NCI-H1092 (cell line): ENCODE measurements around the gene STT3B.

ENCODE experiments used
- DNase-seq: peaks from one replicate; lab custom pipeline; 2025; lab: John Stamatoyannopoulos, UW

Gene STT3B

DNA sequence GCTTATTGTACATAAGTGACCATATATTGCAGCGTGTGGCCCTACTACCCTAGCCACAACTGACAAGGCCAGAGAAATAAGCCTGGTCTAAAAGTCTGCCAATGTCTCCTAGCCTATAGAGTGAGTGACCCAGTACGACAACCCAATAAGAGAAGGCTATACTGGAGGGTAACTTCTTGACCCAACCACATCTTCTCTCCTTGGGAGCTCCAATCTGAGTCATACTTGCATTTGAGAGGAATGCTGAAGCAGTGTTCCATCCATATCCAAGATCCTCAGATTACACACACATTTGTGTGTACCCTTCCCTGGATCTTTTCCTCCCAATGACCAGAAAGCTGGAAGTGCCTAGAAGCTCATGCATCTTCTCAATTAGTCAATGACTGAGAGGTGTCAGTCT, 11.3 kb upstream of the STT3B start:
- DNase-seq: no peak

- DNase-seq: no peak
Measured at GRCh38 chr3:31522152-31522551, 10.6 kb upstream of the STT3B start.

- DNase-seq: no peak
Measured at GRCh38 chr3:31523543-31523942, 9.2 kb upstream of the STT3B start.

GRCh38 chr3:31525532-31525931, 7.2 kb upstream of the STT3B start:
- DNase-seq: no peak

DNA sequence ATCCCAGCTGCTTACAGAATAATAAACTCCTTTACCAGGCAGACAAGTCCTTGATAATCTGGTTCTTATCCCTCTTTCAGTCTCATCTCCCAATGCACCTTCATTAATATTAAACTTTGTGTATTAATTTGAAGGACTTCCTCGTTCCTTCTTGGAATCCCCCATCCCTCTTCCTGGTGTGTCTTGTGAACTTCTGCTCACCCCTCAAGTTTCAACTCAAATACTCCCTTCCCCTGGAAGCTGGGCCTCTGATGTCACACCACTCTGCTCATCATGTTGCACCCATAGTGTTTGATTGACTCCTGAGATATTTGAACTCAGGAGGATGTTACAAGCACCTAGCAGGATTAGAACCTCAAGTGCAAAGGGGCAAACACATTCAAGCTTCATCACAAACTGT, 3.3 kb upstream of the STT3B start:
- no peak for DNase-seq

DNA sequence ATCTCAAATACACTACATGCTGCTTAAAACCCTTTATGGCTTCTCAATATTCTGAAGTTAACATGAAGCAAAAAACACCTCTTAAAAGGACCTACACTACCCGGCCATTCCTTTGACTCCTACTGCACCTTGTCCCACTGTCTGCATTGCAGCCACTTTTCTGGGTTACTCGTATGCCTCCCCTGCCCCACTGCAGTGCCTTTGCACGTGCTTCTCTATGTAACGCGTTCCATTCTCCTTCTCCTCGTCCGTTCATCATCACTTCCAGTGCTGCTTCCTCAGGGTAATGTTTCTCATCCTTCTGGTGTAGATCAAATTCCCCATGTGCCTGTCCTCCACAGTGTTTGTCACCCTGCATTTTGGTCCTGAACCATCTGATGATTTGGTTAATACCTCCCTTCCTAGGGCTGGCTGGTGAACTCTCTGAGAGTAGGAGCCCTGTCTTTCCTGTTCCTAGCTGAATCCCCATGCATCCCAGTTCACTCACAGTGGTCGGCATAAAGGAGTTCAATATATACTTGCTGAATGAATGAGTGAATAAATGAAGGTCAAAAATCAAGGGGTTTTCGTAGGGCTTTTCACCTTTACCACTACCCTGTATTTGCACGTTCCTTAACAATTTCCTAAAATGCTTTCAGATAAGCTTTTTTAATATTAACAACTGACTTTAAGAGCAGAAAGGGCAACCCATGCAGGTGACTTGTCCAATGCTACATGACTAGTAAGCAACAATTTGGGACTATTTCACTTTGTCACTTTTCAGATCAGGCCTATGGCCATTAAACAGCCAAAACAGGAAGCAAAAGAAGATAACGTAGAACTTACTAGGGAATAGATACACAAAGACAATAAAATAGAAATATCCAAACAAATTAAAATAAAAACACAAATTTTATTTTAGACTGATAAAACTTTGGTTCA, 2.4 kb upstream of the STT3B start:
- no peak for DNase-seq

DNA sequence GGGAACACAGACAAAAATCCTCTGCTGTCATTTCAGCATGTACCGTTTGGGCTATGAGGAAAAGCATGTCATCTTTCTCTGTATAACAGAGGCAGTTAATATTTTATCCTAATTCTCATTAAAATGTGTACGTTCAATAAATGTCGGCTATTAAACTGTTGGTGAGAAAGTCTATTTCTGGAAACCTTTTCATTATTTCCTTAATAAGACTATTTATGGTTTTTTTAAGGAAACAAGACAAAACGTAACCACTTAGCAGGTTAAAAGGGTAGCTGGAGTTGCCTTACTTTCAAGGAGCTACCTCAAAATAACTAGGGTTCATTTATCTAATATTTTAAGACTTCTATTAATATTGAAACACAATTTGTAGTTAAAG, 1.8 kb upstream of the STT3B start:
- no peak for DNase-seq

- DNase-seq: no peak
Measured at GRCh38 chr3:31531452-31531991, 1.2 kb upstream of the STT3B start.

GRCh38 chr3:31531992-31532586, 636 bp upstream of the STT3B start:
- peak; percentile 96 for DNase-seq

DNA sequence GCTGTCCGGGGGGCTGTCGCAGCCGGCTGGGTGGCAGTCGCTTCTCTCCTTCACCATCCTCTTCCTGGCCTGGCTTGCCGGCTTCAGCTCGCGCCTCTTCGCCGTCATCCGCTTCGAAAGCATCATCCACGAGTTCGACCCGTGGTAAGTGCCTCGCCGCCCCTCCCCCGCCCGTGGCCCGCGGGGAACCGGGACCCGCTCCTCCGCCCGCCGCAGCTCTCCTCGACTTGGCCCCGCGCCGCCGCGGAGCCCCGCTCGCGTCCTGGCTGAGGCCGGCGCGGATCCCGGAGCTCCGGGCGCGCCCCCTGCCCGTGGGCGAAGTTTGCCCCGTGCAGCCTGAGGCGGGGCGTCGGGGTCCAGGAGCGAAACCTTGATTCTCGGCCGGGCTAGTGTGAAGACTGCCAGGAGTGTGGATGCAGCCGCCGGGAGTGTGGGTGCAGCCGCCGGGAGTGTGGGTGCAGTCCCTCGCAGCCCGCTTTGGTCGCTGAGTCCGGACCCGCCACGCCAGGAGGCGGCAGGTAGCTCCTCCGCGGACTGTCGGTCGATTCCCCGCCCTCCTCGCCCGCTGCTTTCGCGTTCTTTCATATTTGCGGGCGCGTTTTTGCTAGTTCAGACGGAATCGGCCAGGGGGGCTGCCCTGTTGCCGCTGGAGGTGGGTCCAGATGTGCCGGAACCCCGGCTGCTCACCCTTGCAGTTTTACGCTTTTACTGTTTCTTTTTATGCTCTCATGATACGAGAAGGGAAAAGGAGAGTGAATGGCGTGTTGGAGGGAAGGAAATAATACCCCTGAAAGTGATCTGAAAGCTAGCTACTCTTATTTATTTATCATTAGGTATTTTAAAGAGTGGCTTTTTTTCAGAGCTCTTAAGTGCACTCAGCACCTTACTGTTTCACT, 692 bp downstream of the STT3B start:
- peak; percentile 17 for DNase-seq

DNA sequence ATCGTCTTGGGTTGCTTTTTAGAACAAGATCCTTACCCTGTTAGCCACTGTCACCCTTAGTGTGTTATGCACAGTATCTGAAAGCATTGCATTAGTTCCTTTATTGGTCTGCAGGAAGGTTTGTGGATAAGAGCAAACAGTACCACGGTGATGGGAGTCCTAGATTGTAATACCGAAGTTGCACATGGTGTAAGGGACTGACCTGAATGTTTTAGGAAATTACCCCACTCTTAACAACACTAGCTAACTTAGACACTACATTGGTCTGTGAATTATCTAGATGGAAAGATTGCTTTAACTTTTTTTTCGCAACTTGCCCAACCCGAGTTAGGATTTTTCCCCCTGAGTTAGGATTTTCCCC, 1.3 kb downstream of the STT3B start:
- DNase-seq: no peak

DNA sequence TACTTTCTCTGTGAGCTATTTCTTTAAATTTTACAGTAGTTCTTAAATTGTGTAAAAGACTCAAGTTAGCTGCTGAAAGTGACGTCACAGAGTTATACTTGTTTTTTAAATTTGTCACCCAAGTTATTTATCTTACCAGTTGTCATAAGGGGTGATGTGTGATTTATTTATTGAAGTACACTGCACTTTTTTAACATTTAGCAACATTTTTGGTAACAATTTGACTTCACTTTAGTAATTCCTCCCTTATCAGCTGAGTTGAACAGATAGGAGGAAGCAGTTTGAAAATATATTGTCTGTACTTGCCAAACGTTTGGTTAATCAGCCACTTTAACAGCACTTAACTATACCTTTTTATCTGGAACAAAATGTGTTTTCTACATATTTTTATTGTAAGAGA, 3.8 kb downstream of the STT3B start:
- DNase-seq: no peak

GRCh38 chr3:31538801-31539200, 6.1 kb downstream of the STT3B start:
- no peak for DNase-seq

DNA sequence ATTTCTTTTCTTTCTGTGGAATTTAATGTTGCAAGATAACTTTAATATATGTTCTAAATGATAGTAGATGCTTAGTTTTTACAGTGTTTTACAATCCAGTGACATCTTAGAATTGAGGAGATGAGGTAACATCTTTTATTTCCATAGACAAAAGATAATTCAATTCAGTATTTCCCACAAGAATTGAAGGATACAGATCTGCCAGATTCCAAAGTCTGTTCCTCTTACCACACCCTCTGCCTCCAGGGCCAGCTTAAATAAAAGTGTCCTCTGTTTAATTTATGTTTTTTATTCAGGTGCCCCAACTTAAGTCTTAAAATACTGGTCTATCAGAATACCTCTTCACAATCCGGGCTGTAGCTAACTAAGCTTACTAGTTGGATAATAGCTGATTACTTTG, 6.5 kb downstream of the STT3B start:
- no peak for DNase-seq

DNA sequence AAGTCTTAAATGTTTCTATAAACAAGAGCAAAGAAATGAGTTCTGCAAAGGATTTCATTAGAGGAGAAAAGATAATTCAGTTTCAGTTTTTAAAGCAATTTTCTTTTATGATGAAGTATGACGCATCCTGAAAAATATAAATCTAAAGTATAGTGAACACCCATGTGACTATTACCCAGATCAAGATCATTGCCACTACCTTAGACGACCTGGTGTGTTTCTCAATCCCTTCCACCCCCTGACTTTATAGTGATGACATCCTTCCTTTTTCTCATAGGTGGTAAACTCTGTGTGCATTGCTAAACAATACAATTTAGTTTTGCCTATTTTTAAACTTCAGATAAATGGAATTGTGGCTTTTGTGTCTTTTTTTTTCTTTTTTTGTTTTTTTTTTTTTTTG, 8.4 kb downstream of the STT3B start:
- no peak for DNase-seq

- no peak for DNase-seq
Measured at GRCh38 chr3:31542246-31542645, 9.5 kb downstream of the STT3B start.

- DNase-seq: no peak
Measured at GRCh38 chr3:31543375-31543774, 10.7 kb downstream of the STT3B start.

DNA sequence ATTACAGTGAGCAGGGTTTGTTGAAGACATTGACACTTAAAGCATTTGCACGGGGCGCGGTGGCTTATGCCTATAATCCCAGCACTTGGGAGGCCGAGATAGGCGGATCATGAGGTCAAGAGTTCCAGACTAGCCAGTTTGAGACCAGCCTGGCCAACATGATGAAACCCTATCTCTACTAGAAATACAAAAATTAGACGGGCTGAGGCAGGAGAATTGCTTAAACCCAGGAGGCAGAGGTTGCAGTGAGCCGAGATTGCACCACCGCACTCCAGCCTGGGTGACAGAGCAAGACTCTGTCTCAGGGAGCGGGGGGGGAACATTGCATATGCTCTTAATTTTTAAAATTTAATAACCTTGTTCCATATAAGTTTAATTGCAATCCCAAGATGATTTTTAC, 11.9 kb downstream of the STT3B start:
- no peak for DNase-seq

GRCh38 chr3:31546162-31546561, 13.4 kb downstream of the STT3B start:
- no peak for DNase-seq

- DNase-seq: no peak
Measured at GRCh38 chr3:31546725-31547124, 14.0 kb downstream of the STT3B start.

DNA sequence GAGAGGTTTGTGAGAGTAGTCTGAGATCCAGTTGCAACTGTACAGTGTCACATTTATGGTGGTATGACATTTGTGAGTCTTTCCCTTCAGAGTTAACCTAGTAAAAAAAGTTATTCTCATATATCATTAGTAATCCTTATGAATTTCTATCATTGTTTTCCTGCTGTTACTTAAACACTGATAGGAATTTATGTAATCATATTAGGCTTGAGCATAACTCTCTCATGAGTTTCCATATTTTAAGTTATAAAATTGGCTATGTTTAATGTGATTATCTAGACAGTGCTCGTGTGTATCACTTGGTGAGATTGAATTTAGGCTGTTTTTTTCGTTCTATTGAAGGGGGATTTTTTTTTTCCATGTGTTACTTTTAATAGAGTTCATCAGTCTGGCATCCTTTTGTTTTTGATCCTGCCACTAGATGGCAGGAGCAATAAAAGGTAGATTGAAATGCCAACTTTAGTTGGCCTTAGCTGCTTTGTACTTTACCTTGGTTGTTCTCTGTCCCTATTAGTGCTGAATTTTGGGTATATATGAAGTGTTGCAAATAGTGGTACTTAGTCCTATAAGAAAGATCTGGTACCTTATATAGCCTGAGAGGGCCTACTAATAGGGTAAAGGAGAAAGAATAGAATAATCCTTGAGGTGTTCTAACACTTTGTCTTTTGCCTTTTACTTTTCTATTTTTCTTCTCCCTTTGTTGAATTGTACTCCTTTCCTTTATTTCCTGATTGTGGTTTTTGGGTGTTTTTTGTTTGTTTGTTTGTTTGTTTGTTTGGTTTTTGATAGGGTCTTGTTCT, 17.9 kb downstream of the STT3B start:
- no peak for DNase-seq

DNA sequence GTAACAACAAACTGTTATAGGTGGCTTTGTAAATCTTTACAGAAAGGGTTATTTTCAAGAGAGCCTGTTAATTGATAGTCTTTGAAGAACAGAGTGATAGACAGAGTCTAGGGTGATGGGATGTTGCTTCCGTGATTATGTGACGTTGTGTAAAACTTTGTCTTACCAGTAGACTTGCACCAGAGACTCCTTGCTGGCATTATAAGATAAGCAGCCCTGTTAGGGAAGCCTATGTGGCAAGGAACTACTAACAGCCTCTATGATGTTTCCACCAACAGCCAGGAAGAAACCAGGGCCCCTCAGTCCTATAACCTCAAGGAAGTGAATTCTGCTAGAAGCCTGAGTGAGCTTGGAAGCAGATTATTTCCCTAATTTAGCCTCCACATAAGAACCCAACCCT, 18.9 kb downstream of the STT3B start:
- no peak for DNase-seq
